ENCODE data around the gene MYH11. TPM values are rescaled to one million over a fixed set of nuclear protein-coding genes. Genes with fewer than 3 reads are reported as not detected.

MYH11 gene
- total and polyA plus RNA-seq, 2 of the 13 experiments (the other 11 are each of a cell fraction or from before 2014, with no cell fraction given): not detected

GRCh38 chr16:15715221-15715620 lies 141.6 kb downstream of the MYH11 start (continued):
- TF ChIP-seq ZNF691 (CRISPR knock-in tag; IDR thresholded peaks at IDR 0.05; ENCODE audit: borderline replicate concordance, low read depth) (no peak), NR0B2 (CRISPR knock-in tag; IDR thresholded peaks at IDR 0.05) (no peak)

- no peak for FAIRE-seq
- Histone ChIP-seq H3K4me3 (replicated peaks in 1 of 3; ENCODE audit: insufficient read depth in 1 of 3, low read depth in 2 of 3, low read length in 3 of 3) (no peak overlapping the region), H3K79me2 (ENCODE audit: insufficient read depth, low read length) (no peaks in the 10 kb centered on the region), H4K20me1 (ENCODE audit: insufficient read depth, low read length) (no peaks in the 10 kb centered on the region), H3K4me1 (ENCODE audit: insufficient read depth, low read length) (no peaks in the 10 kb centered on the region), H2AFZ (ENCODE audit: low read length) (no peak overlapping the region), H3K27me3 (ENCODE audit: control insufficient read depth in 1 of 2, insufficient read depth in 2 of 2, low read length in 2 of 2) (no peaks in the 10 kb centered on the region), H3K27ac (ENCODE audit: extremely low read length, insufficient read depth, low read length) (no peak overlapping the region), H3K9ac (ENCODE audit: insufficient read depth, low read depth, low read length) (no peak overlapping the region), H3K9me3 (ENCODE audit: low read length) (no peaks in the 10 kb centered on the region), H3K4me2 (ENCODE audit: low read depth, low read length) (no peak overlapping the region), H3K36me3 (replicated peaks in 1 of 2; ENCODE audit: control insufficient read depth in 1 of 2, insufficient read depth in 2 of 2, low read length in 2 of 2) (peaks cover 9 to 13% of the 10 kb centered on the region in 2 experiments; a peak in 3 of 5 replicates)
- ATAC-seq: no peak
- no peak for TF ChIP-seq ARID5B (CRISPR knock-in tag; IDR thresholded peaks at IDR 0.05)
- TF ChIP-seq AGO2 (optimal IDR thresholded peaks at IDR 0.05; ENCODE audit: low read depth, low read length): peak; percentile 64
- ChIA-PET POLR2A (no interaction called here), CTCF (ENCODE audit: low intra/inter-chr PET ratio, low total read pairs) (no interaction called here)
- in situ Hi-C loops (cut with HindIII; ENCODE audit: extremely low pct_ligation_motif_present, low pct_unique_long_range_greater_than_20kb) (no loop called here), intact Hi-C loops (cut with micrococcal nuclease; ENCODE audit: unreplicated experiment) (no loop called here)
- WGBS (ENCODE audit: low lambda C conversion rate): 94% methylated on average over 29 of the region's 29 CpGs
- no TSS peak for BruUV-seq (replicated peaks)
- no peak for DNase-seq (ENCODE audit: low spot score)
These were observed 142.2 kb downstream of the MYH11 start for GRCh38 chr16:15714393-15715172.

Data from HepG2 (cell line).